DND-41 (cell line): ENCODE measurements around the gene NAPA.
A peak's percentile ranks its signal among the peaks of the same experiment; 100 is the strongest.

ENCODE experiments used
- ATAC-seq: fragments of 200-7000 bp; cut with Tn5 transposase; 3 replicates; pipeline ENCODE4 v1.9.1; 2021; ENCODE audit warnings: low read depth; ENCODE audit not compliant: insufficient read depth
- DNase-seq: peaks from one replicate; pipeline ENCODE4 v3.0.0-alpha.2; 2020
- H2AFZ ChIP-seq: 2 replicates; pipeline ENCODE4 v1.6.0; 2012; ENCODE audit warnings: low read depth, low read length
- H3K27ac ChIP-seq: 2 replicates; pipeline ENCODE4 v1.5.1; 2012; ENCODE audit warnings: low read length, inconsistent platforms
- H3K27me3 ChIP-seq: fragments of 200-600 bp; sonication (generic); 2 replicates; pipeline ENCODE4 v1.6.0; 2012; ENCODE audit warnings: low read length, mild to moderate bottlenecking, inconsistent platforms; ENCODE audit not compliant: insufficient read depth, poor library complexity
- H3K36me3 ChIP-seq: 2 replicates; pipeline ENCODE4 v1.5.1; 2012; ENCODE audit warnings: low read length, inconsistent platforms; ENCODE audit not compliant: insufficient read depth
- H3K4me1 ChIP-seq: 2 replicates; pipeline ENCODE4 v1.5.1; 2012; ENCODE audit warnings: mild to moderate bottlenecking, low read length; ENCODE audit not compliant: insufficient read depth
- H3K4me2 ChIP-seq: 2 replicates; pipeline ENCODE4 v1.6.0; 2012; ENCODE audit warnings: mild to moderate bottlenecking, moderate library complexity, low read length, inconsistent platforms; ENCODE audit not compliant: insufficient read depth
- H3K4me3 ChIP-seq, 2 experiments: fragments of 200-600 bp in 1 of 2; shearing (Covaris generic) in 1 of 2; 2 replicates each; pipeline ENCODE4 v1.5.1; 2012 to 2016; ENCODE audit warnings: inconsistent platforms in 2 of 2, low read length in 2 of 2, mild to moderate bottlenecking in 2 of 2, low read depth in 1 of 2, moderate library complexity in 1 of 2
- H3K79me2 ChIP-seq: 2 replicates; pipeline ENCODE4 v1.6.0; 2012; ENCODE audit warnings: low read length, inconsistent platforms; ENCODE audit not compliant: insufficient read depth
- H3K9ac ChIP-seq: 2 replicates; pipeline ENCODE4 v1.6.0; 2012; ENCODE audit warnings: low read depth, mild to moderate bottlenecking, inconsistent platforms, low read length, moderate library complexity
- H3K9me3 ChIP-seq: 2 replicates; pipeline ENCODE4 v1.5.1; 2012; ENCODE audit warnings: low read length, moderate library complexity, mild to moderate bottlenecking, inconsistent platforms; ENCODE audit not compliant: insufficient read depth, severe bottlenecking
- H4K20me1 ChIP-seq: 2 replicates; pipeline ENCODE4 v1.6.0; 2012; ENCODE audit warnings: low read length; ENCODE audit not compliant: insufficient read depth
- CTCF ChIP-seq: IDR thresholded peaks from 2 replicates; pipeline ENCODE4 v1.5.1; 2012; ENCODE audit warnings: borderline replicate concordance, low read length, moderate library complexity, mild to moderate bottlenecking; ENCODE audit not compliant: poor library complexity, severe bottlenecking; ENCODE audit errors: extremely low read depth
- EZH2 ChIP-seq: IDR thresholded peaks from 3 replicates; pipeline ENCODE4 v1.6.1; 2012; ENCODE audit warnings: borderline replicate concordance, low read depth, mild to moderate bottlenecking, moderate library complexity, low read length, inconsistent platforms; ENCODE audit not compliant: severe bottlenecking

NAPA gene

GRCh38 chr19:47512948-47513319 is 1.9 kb downstream of the NAPA start:
- Histone ChIP-seq H4K20me1 (peaks cover 63% of the 10 kb centered on the region), H3K4me3 (peak overlapping the region in 1 of 2 experiments; percentile 90; a peak in 2 of 4 replicates), H3K79me2 (peaks cover 68% of the 10 kb centered on the region), H3K4me1 (peaks cover 48% of the 10 kb centered on the region), H3K4me2 (peak overlapping the region; percentile 85), H2AFZ (no peak overlapping the region), H3K27me3 (no peaks in the 10 kb centered on the region), H3K36me3 (no peaks in the 10 kb centered on the region; the same call in 1 of the 2 replicates), H3K9ac (peak overlapping the region; percentile 71), H3K27ac (no peak overlapping the region), H3K9me3 (no peaks in the 10 kb centered on the region)
- TF ChIP-seq EZH2 (no peak), CTCF (no peak)
- DNase-seq (no peak), ATAC-seq (no peak)

- Histone ChIP-seq H3K36me3 (no peaks in the 10 kb centered on the region; the same call in 1 of the 2 replicates), H4K20me1 (peaks cover 69% of the 10 kb centered on the region), H3K4me3 (peak overlapping the region in 1 of 2 experiments; percentile 90; a peak in 1 of 4 replicates), H3K79me2 (peaks cover 74% of the 10 kb centered on the region), H3K9me3 (no peaks in the 10 kb centered on the region), H3K27me3 (no peaks in the 10 kb centered on the region), H2AFZ (no peak overlapping the region), H3K4me1 (peaks cover 43% of the 10 kb centered on the region), H3K27ac (no peak overlapping the region), H3K9ac (peak overlapping the region; percentile 71; the same call in 1 of the 2 replicates), H3K4me2 (peak overlapping the region; percentile 85)
- TF ChIP-seq EZH2, result no peak
- no peak for TF ChIP-seq CTCF
- ATAC-seq, result no peak
- no peak for DNase-seq
These were observed 2.5 kb downstream of the NAPA start for GRCh38 chr19:47512183-47512947.

GRCh38 chr19:47511681-47512080 is 3.2 kb downstream of the NAPA start:
- ATAC-seq (no peak), DNase-seq (no peak)
- no peak for TF ChIP-seq EZH2
- no peak for TF ChIP-seq CTCF
- H3K4me1 ChIP-seq, result peaks cover 36% of the 10 kb centered on the region
- no peak overlapping the region for H3K27ac ChIP-seq
- H2AFZ ChIP-seq, result no peak overlapping the region
- peak overlapping the region; percentile 13; the same call in 1 of the 2 replicates for H3K4me2 ChIP-seq
- H3K27me3 ChIP-seq, result no peaks in the 10 kb centered on the region
- H3K36me3 ChIP-seq, result no peaks in the 10 kb centered on the region; the same call in 1 of the 2 replicates
- no peak overlapping the region for H3K9ac ChIP-seq
- peaks cover 80% of the 10 kb centered on the region for H3K79me2 ChIP-seq
- H3K9me3 ChIP-seq, result no peaks in the 10 kb centered on the region
- peaks cover 75% of the 10 kb centered on the region for H4K20me1 ChIP-seq
- H3K4me3 ChIP-seq, result no peak overlapping the region
